ENCODE data around the gene ZBTB18. TPM values are rescaled to one million over a fixed set of nuclear protein-coding genes. Genes with fewer than 3 reads are reported as not detected.

Gene ZBTB18
- polyA plus RNA-seq, 1 donor from 2014 or later: 30.6 TPM

GRCh38 chr1:244005455-244005854 lies 45.6 kb upstream of the ZBTB18 start:
- Histone ChIP-seq H3K36me3 (ENCODE audit: insufficient read depth, low read length) (no peaks in the 10 kb centered on the region), H3K79me2 (replicated peaks; ENCODE audit: insufficient read depth, low read length) (no peaks in the 10 kb centered on the region), H3K9me3 (ENCODE audit: low read length) (no peaks in the 10 kb centered on the region), H3K27ac (ENCODE audit: low read length) (no peak overlapping the region), H2AFZ (ENCODE audit: low read depth, low read length) (no peak overlapping the region), H3K9ac (ENCODE audit: low read length) (no peak overlapping the region), H3K27me3 (ENCODE audit: insufficient read depth, low read depth, low read length) (no peaks in the 10 kb centered on the region), H3K4me2 (ENCODE audit: low read length) (no peak overlapping the region), H3K9me2 (ENCODE audit: insufficient read depth, low read length) (no peaks in the 10 kb centered on the region), H3F3A (ENCODE audit: insufficient read depth, low read length, poor library complexity, severe bottlenecking) (no peaks in the 10 kb centered on the region), H4K20me1 (ENCODE audit: insufficient read depth) (no peaks in the 10 kb centered on the region), H3K4me3 (ENCODE audit: low read length) (no peak overlapping the region)
- no peak for TF ChIP-seq POLR2AphosphoS5 (IDR thresholded peaks at IDR 0.05)
- no peak for TF ChIP-seq EZH2 (IDR thresholded peaks at IDR 0.05; ENCODE audit: borderline replicate concordance, insufficient read depth, low read length, poor library complexity, severe bottlenecking)
- TF ChIP-seq EP300 (conservative IDR thresholded peaks at IDR 0.05; ENCODE audit: poor library complexity, severe bottlenecking): no peak
- TF ChIP-seq MXI1 (conservative IDR thresholded peaks at IDR 0.05; ENCODE audit: poor library complexity, severe bottlenecking): no peak
- TF ChIP-seq SMC3 (conservative IDR thresholded peaks at IDR 0.05; ENCODE audit: poor library complexity): no peak
- no peak for TF ChIP-seq TAF1 (IDR thresholded peaks at IDR 0.05; ENCODE audit: low read depth)

GRCh38 chr1:244006381-244006901 lies 44.6 kb upstream of the ZBTB18 start:
- H3K4me2 ChIP-seq (ENCODE audit: low read length): no peak overlapping the region

More at GRCh38 chr1:244006381-244006901, 44.6 kb upstream of the ZBTB18 start:
- Histone ChIP-seq H3K27ac (ENCODE audit: low read length) (no peak overlapping the region), H3K27me3 (ENCODE audit: insufficient read depth, low read depth, low read length) (no peaks in the 10 kb centered on the region), H4K20me1 (ENCODE audit: insufficient read depth) (no peaks in the 10 kb centered on the region), H3K9me3 (ENCODE audit: low read length) (no peaks in the 10 kb centered on the region), H3F3A (ENCODE audit: insufficient read depth, low read length, poor library complexity, severe bottlenecking) (no peaks in the 10 kb centered on the region), H3K9ac (ENCODE audit: low read length) (no peak overlapping the region), H2AFZ (ENCODE audit: low read depth, low read length) (no peak overlapping the region), H3K79me2 (replicated peaks; ENCODE audit: insufficient read depth, low read length) (no peaks in the 10 kb centered on the region), H3K9me2 (ENCODE audit: insufficient read depth, low read length) (no peaks in the 10 kb centered on the region), H3K4me3 (ENCODE audit: low read length) (no peak overlapping the region), H3K36me3 (ENCODE audit: insufficient read depth, low read length) (no peaks in the 10 kb centered on the region)
- TF ChIP-seq POLR2AphosphoS5 (IDR thresholded peaks at IDR 0.05): no peak
- no peak for TF ChIP-seq REST (IDR thresholded peaks at IDR 0.05; ENCODE audit: borderline replicate concordance)
- no peak for TF ChIP-seq EZH2 (IDR thresholded peaks at IDR 0.05; ENCODE audit: borderline replicate concordance, insufficient read depth, low read length, poor library complexity, severe bottlenecking)
- no peak for TF ChIP-seq CTCF (IDR thresholded peaks at IDR 0.05; ENCODE audit: poor library complexity, severe bottlenecking)
- no peak for TF ChIP-seq MXI1 (conservative IDR thresholded peaks at IDR 0.05; ENCODE audit: poor library complexity, severe bottlenecking)
- no peak for TF ChIP-seq TAF1 (IDR thresholded peaks at IDR 0.05; ENCODE audit: low read depth)
- TF ChIP-seq EP300 (conservative IDR thresholded peaks at IDR 0.05; ENCODE audit: poor library complexity, severe bottlenecking): no peak
- TF ChIP-seq SMC3 (conservative IDR thresholded peaks at IDR 0.05; ENCODE audit: poor library complexity): no peak
- TF ChIP-seq RAD21 (conservative IDR thresholded peaks at IDR 0.05): no peak
